Upper lobe of left lung (tissue), 4 donors: ENCODE data around the gene NPHP4.

Experiments
- EP300 ChIP-seq, 4 donors: sonication (generic); formaldehyde crosslinking; IDR thresholded peaks; one replicate each; pipeline ENCODE4 v1.5.1; 2017; ENCODE audit warnings: antibody characterized with exemption in 4 of 4, control low read depth in 2 of 4
- POLR2A ChIP-seq, 4 donors: fragments of 450-650 bp; IDR thresholded peaks; one replicate each; pipeline ENCODE4 v1.5.1; 2016 to 2017; ENCODE audit warnings: antibody characterized with exemption in 4 of 4, mild to moderate bottlenecking in 2 of 4
- POLR2AphosphoS5 ChIP-seq, 2 donors: sonication (generic); formaldehyde crosslinking; IDR thresholded peaks; one replicate each; pipeline ENCODE4 v1.5.1; 2017; ENCODE audit warnings: antibody characterized with exemption in 2 of 2
- TF ChIP-seq, protein P1 (sequence below), 6 experiments: fragments of 450-650 bp in 4 of 6; fragments of 200-600 bp in 2 of 6; sonication (generic) in 2 of 6; IDR thresholded peaks; one replicate each; pipeline ENCODE4 v1.5.1; 2016 to 2019; ENCODE audit warnings: antibody characterized with exemption in 6 of 6

- TF ChIP-seq, protein P1, sequence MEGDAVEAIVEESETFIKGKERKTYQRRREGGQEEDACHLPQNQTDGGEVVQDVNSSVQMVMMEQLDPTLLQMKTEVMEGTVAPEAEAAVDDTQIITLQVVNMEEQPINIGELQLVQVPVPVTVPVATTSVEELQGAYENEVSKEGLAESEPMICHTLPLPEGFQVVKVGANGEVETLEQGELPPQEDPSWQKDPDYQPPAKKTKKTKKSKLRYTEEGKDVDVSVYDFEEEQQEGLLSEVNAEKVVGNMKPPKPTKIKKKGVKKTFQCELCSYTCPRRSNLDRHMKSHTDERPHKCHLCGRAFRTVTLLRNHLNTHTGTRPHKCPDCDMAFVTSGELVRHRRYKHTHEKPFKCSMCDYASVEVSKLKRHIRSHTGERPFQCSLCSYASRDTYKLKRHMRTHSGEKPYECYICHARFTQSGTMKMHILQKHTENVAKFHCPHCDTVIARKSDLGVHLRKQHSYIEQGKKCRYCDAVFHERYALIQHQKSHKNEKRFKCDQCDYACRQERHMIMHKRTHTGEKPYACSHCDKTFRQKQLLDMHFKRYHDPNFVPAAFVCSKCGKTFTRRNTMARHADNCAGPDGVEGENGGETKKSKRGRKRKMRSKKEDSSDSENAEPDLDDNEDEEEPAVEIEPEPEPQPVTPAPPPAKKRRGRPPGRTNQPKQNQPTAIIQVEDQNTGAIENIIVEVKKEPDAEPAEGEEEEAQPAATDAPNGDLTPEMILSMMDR (IDR thresholded peaks at IDR 0.05): no peak
- no peak for TF ChIP-seq POLR2A (IDR thresholded peaks at IDR 0.05)
- no peak for TF ChIP-seq POLR2AphosphoS5 (IDR thresholded peaks at IDR 0.05)
- no peak for TF ChIP-seq EP300 (IDR thresholded peaks at IDR 0.05)
Measured at GRCh38 chr1:6008696-6009095, 16.5 kb upstream of the NPHP4 start.
